ENCODE results near the gene SEMA3E.

DNA sequence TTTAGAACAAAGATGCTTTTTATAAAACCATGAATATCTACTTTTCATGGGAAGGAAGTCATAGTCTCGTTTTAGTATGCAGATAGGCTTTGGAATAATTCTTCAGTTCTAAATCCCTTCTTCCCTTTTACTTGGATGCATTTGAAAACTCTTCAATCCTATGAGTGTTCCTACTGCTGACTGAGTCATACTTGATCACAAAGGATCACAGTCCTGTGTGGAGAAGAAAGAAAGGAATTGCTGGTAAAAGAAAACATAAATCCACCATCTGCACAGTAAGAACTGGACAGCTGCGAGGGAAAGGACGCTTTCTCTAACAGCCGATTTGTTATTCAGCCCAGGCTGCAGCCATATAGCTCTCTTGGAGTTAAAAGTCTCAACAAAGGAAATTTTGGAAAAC, 209.9 kb downstream of the SEMA3E start:
- TF ChIP-seq, protein P1, sequence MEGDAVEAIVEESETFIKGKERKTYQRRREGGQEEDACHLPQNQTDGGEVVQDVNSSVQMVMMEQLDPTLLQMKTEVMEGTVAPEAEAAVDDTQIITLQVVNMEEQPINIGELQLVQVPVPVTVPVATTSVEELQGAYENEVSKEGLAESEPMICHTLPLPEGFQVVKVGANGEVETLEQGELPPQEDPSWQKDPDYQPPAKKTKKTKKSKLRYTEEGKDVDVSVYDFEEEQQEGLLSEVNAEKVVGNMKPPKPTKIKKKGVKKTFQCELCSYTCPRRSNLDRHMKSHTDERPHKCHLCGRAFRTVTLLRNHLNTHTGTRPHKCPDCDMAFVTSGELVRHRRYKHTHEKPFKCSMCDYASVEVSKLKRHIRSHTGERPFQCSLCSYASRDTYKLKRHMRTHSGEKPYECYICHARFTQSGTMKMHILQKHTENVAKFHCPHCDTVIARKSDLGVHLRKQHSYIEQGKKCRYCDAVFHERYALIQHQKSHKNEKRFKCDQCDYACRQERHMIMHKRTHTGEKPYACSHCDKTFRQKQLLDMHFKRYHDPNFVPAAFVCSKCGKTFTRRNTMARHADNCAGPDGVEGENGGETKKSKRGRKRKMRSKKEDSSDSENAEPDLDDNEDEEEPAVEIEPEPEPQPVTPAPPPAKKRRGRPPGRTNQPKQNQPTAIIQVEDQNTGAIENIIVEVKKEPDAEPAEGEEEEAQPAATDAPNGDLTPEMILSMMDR (IDR thresholded peaks at IDR 0.05; ENCODE audit: insufficient read depth, low read length, poor library complexity, severe bottlenecking): no peak
- TF ChIP-seq EZH2phosphoT487 (conservative IDR thresholded peaks at IDR 0.05; ENCODE audit: low read length): no peak
